ENCODE results near the gene SYT5. TPM values are rescaled to one million over a fixed set of nuclear protein-coding genes. Genes with fewer than 3 reads are reported as not detected.

The SYT5 gene
- total and polyA plus RNA-seq, 9 of the 15 experiments (the other 6 are each of a cell fraction or from before 2014, with no cell fraction given), result 1.3 to 20.9 (median 8.8) TPM

- FAIRE-seq (no peak), ATAC-seq (peak; percentile 2; the same call in 1 of the 3 replicates), DNase-seq (ENCODE audit: extremely low read depth in 1 of 4, low spot score in 3 of 4) (peak in 2 of 4 experiments; percentile 12 to 36)
- in situ Hi-C loops (cut with MboI), result no loop called here
- BruUV-seq (replicated peaks), result no TSS peak
- Histone ChIP-seq H3K4me2 (ENCODE audit: insufficient read depth, low read length) (peak within 1 kb of the TSS; percentile 28; the same call in 1 of the 2 replicates), H2AFZ (ENCODE audit: low read depth, low read length) (peak within 1 kb of the TSS; percentile 30; the same call in 1 of the 2 replicates), H3K27ac (ENCODE audit: extremely low read depth, low read depth, low read length) (peak within 1 kb of the TSS; percentile 47; the same call in 2 of the 3 replicates), H4K20me1 (replicated peaks; ENCODE audit: control insufficient read depth, insufficient read depth, low read length) (no peaks in the 10 kb centered on the region), H3K4me1 (replicated peaks in 1 of 2; ENCODE audit: control insufficient read depth in 2 of 2, insufficient read depth in 2 of 2, low read length in 2 of 2) (peaks cover 29 to 30% of the 10 kb centered on the region in 2 experiments), H3K9me3 (replicated peaks; ENCODE audit: control insufficient read depth, insufficient read depth, low read depth, low read length) (no peaks in the 10 kb centered on the region), H3K9ac (ENCODE audit: insufficient read depth in 1 of 2, low read depth in 2 of 2, low read length in 2 of 2) (peak within 1 kb of the TSS; percentile 5 to 88; a peak in 3 of 4 replicates), H3K36me3 (ENCODE audit: control insufficient read depth, insufficient read depth, low read length) (peaks cover 17% of the 10 kb centered on the region; the same call in 2 of the 3 replicates), H3K4me3 (no peak within 1 kb of the TSS), H3K27me3 (ENCODE audit: control insufficient read depth in 2 of 2, insufficient read depth in 2 of 2, low read length in 2 of 2) (no peaks in the 10 kb centered on the region), H3K79me2 (ENCODE audit: control insufficient read depth, insufficient read depth, low read length) (peaks cover 19% of the 10 kb centered on the region), H3K9me1 (ENCODE audit: control insufficient read depth, insufficient read depth, low read length) (no peaks in the 10 kb centered on the region)
- intact Hi-C loops (cut with micrococcal nuclease), result no loop called here
- POLR2A ChIA-PET, result interaction anchor here (0.6 to 1.8 kb wide), 8 partner anchors 10 to 199 kb away, joined by 3 to 6 read pairs (median 4); partner anchors contain the start of genes TMEM238 and UBE2S
- WGBS (ENCODE audit: insufficient coverage, low coverage, missing lambda C conversion rate), result 39% methylated on average over 11 of the region's 18 CpGs
- CTCF ChIA-PET (ENCODE audit: low intra/inter-chr PET ratio), result no interaction called here
- TF ChIP-seq ZMIZ1 (IDR thresholded peaks at IDR 0.05; ENCODE audit: low read depth in 2 of 2, low read length in 2 of 2) (no peak), U2AF2 (optimal IDR thresholded peaks at IDR 0.05; ENCODE audit: low read depth, low read length) (no peak), ZNF583 (CRISPR knock-in tag; IDR thresholded peaks at IDR 0.05) (no peak), ARNT (IDR thresholded peaks at IDR 0.05) (no peak), MTA1 (IDR thresholded peaks at IDR 0.05; ENCODE audit: borderline replicate concordance) (no peak), ZC3H11A (IDR thresholded peaks at IDR 0.05; ENCODE audit: low read depth, low read length) (no peak), TAF1 (IDR thresholded peaks at IDR 0.05; ENCODE audit: control insufficient read depth, extremely low read depth, insufficient read depth, low read length, severe bottlenecking) (no peak), E2F1 (CRISPR knock-in tag; IDR thresholded peaks at IDR 0.05) (no peak), PHF21A (IDR thresholded peaks at IDR 0.05; ENCODE audit: borderline replicate concordance, low read depth) (no peak), ZNF282 (CRISPR knock-in tag; IDR thresholded peaks at IDR 0.05) (no peak), PATZ1 (CRISPR knock-in tag; IDR thresholded peaks at IDR 0.05; ENCODE audit: borderline replicate concordance) (no peak), POLR3G (IDR thresholded peaks at IDR 0.05; ENCODE audit: extremely low read depth, insufficient read length, insufficient replicate concordance) (no peak), PREB (CRISPR knock-in tag; IDR thresholded peaks at IDR 0.05) (no peak)
Observed at GRCh38 chr19:55208880-55209692, 29.0 kb upstream of the SYT5 start, which contains the start of gene PTPRH. PTPRH (minus strand) TSS chr19:55209501; CDS start chr19:55209433, 68 bp downstream.
